ENCODE data around the gene DLEC1. TPM values are rescaled to one million over a fixed set of nuclear protein-coding genes. Genes with fewer than 3 reads are reported as not detected.

The DLEC1 gene
- total RNA-seq, 1 experiment from 2014 or later = 0.81 TPM

DNA sequence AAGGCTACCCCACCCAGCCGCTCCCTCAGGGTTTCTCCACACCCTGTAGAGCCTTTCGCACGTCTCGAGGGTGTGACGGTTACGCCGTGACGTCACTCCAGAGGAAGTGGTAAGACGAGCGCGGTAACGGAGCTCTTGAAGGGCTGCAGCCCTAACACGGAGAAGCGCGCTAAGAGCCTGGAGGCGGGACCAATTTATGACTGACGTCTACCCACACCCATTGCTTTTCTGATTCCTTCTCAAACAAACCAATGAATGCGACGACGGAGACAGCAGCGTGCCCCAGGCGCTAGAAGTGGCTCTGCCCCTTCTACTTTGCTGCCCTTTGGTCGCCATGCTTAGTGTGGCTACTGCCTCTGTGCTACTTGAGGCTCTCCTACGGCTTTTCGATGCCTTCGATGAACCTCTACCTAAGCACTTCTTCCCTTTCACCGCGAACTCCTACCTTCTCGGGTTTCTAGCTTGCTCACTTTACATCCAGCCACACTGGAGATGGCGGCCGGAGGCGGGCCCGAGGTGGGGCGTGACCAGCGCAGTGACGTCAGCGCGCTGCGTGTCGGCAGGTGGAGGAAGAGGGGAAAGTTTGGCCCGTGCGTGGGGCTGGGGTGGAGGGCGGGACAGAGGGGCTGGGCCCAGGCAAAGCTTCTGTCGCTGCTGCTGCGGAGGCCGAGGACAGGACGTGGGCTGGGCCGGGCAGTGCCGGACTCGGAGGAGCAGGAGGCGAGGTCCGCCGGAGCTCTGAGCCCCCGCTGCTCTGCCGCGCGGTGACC lies 126.1 kb downstream of the DLEC1 start, which contains the start of gene OXSR1 (continued):
- TF ChIP-seq HMGXB4 (CRISPR knock-in tag; IDR thresholded peaks at IDR 0.05) = 0 out of 2 replicates have a peak, but pooled peaks have one; percentile 75
- no peak for TF ChIP-seq ZNF317 (CRISPR knock-in tag; IDR thresholded peaks at IDR 0.05; ENCODE audit: borderline replicate concordance, low read depth)
- TF ChIP-seq STAT6 (CRISPR knock-in tag; conservative IDR thresholded peaks at IDR 0.05; ENCODE audit: low read depth) = no peak
- TF ChIP-seq CDX4 (CRISPR knock-in tag; IDR thresholded peaks at IDR 0.05; ENCODE audit: borderline replicate concordance) = no peak
- TF ChIP-seq ATF2 (CRISPR knock-in tag; IDR thresholded peaks at IDR 0.05; ENCODE audit: borderline replicate concordance, low read depth) = no peak
- no peak for TF ChIP-seq E2F1 (CRISPR knock-in tag; IDR thresholded peaks at IDR 0.05)
- no peak for TF ChIP-seq MXD4 (CRISPR knock-in tag; IDR thresholded peaks at IDR 0.05; ENCODE audit: borderline replicate concordance)
- TF ChIP-seq, protein P1, sequence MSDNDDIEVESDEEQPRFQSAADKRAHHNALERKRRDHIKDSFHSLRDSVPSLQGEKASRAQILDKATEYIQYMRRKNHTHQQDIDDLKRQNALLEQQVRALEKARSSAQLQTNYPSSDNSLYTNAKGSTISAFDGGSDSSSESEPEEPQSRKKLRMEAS (CRISPR knock-in tag; IDR thresholded peaks at IDR 0.05) = peak; percentile 78
- TF ChIP-seq ATF1 (CRISPR knock-in tag; IDR thresholded peaks at IDR 0.05) = no peak; the same call in 1 of the 2 replicates
- TF ChIP-seq ZNF671 (CRISPR knock-in tag; IDR thresholded peaks at IDR 0.05) = no peak

- POLR2A ChIA-PET = interaction anchor here (1.3 to 2.3 kb wide), 3 partner anchors 25 to 290 kb away, joined by 4 to 31 read pairs (median 4); partner anchors contain the start of gene ACAA1
- Mint-ChIP-seq H3K4me3 (peak overlapping the region; percentile 92), H3K27me3 (ENCODE audit: low read depth) (no peaks in the 10 kb centered on the region), H3K4me1 (peaks cover 29% of the 10 kb centered on the region), H3K36me3 (peaks cover 3% of the 10 kb centered on the region; the same call in 1 of the 2 replicates), H3K9me3 (no peaks in the 10 kb centered on the region), H3K27ac (peak overlapping the region; percentile 91)
- ATAC-seq (peak; percentile 1), DNase-seq (ENCODE audit: low spot score) (no peak)
- CTCF ChIA-PET = interaction anchor here (0.9 to 3.6 kb wide), 4 partner anchors 29 to 834 kb away, joined by 3 to 24 read pairs (median 4); partner anchors contain the start of genes ACAA1, MYD88 and SLC22A14
- no peak for TF ChIP-seq RELA (CRISPR knock-in tag; IDR thresholded peaks at IDR 0.05; ENCODE audit: borderline replicate concordance)
- no peak for TF ChIP-seq ZNF121 (CRISPR knock-in tag; IDR thresholded peaks at IDR 0.05)
- no peak for TF ChIP-seq ATF1 (CRISPR knock-in tag; IDR thresholded peaks at IDR 0.05)
- no peak for TF ChIP-seq CREB1 (CRISPR knock-in tag; IDR thresholded peaks at IDR 0.05)
- no peak for TF ChIP-seq FOXJ3 (CRISPR knock-in tag; IDR thresholded peaks at IDR 0.05; ENCODE audit: borderline replicate concordance)
- no peak for TF ChIP-seq STAT6 (CRISPR knock-in tag; conservative IDR thresholded peaks at IDR 0.05; ENCODE audit: low read depth)
- no peak for TF ChIP-seq SP1 (CRISPR knock-in tag; conservative IDR thresholded peaks at IDR 0.05)
- no peak for TF ChIP-seq MYBL2 (CRISPR knock-in tag; IDR thresholded peaks at IDR 0.05)
- TF ChIP-seq ETV6 (CRISPR knock-in tag; IDR thresholded peaks at IDR 0.05) = no peak
- TF ChIP-seq, protein P2, sequence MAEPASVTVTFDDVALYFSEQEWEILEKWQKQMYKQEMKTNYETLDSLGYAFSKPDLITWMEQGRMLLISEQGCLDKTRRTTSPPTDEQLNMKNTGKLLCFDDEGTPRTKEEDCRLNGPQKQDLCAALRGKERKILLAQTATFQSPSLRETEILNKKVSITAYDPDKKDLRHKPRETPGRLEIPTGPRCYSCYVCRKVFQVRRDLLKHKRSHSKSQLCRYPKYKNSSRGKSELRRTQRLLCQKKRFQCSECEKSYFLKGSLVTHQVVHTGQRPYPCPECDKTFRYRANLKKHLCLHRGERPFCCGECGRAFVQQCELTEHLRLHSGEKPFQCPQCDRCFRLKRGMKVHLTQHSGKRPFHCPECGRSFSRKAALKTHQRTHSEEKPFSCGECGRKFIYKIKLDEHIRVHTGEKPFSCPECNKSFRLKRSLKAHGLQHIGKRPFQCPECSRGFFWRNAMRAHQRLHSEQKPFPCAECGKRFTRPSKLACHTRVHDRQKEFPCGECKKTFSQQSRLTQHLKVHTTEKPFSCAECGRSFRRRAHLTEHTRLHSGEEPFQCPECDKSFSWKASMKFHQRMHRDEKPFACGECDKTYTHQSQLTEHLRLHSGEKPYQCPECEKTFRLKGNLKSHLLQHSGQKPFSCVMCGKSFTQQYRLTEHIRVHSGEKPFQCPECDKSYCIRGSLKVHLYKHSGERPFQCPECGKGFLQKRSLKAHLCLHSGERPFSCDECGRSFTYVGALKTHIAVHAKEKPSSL (CRISPR knock-in tag; conservative IDR thresholded peaks at IDR 0.05) = no peak
- TF ChIP-seq NR1H2 (CRISPR knock-in tag; IDR thresholded peaks at IDR 0.05) = no peak
- TF ChIP-seq KAT7 (CRISPR knock-in tag; IDR thresholded peaks at IDR 0.05; ENCODE audit: borderline replicate concordance) = peak; percentile 90; the same call in 1 of the 2 replicates
Observed at GRCh38 chr3:38165722-38166387, 126.8 kb downstream of the DLEC1 start.

All from WTC11 (cell line).